Coronary artery (tissue), 2 donors: ENCODE results near the gene CLDN9.

ENCODE experiments used
- DNase-seq: peaks from one replicate; pipeline ENCODE4 v3.0.0-alpha.2; 2017; ENCODE audit warnings: low spot score
- H3K27ac ChIP-seq, 2 donors: fragments of 200-600 bp; sonication (generic); one replicate each; pipeline ENCODE4 v1.5.1; 2016 to 2019
- H3K4me3 ChIP-seq: fragments of 200-600 bp; sonication (generic); 2 replicates; pipeline ENCODE4 v1.5.1; 2016; ENCODE audit warnings: mild to moderate bottlenecking, moderate library complexity
- CTCF ChIP-seq: fragments of 200-600 bp; sonication (generic); IDR thresholded peaks from one replicate; pipeline ENCODE4 v1.5.1; 2019; ENCODE audit warnings: antibody characterized with exemption

The CLDN9 gene

DNA sequence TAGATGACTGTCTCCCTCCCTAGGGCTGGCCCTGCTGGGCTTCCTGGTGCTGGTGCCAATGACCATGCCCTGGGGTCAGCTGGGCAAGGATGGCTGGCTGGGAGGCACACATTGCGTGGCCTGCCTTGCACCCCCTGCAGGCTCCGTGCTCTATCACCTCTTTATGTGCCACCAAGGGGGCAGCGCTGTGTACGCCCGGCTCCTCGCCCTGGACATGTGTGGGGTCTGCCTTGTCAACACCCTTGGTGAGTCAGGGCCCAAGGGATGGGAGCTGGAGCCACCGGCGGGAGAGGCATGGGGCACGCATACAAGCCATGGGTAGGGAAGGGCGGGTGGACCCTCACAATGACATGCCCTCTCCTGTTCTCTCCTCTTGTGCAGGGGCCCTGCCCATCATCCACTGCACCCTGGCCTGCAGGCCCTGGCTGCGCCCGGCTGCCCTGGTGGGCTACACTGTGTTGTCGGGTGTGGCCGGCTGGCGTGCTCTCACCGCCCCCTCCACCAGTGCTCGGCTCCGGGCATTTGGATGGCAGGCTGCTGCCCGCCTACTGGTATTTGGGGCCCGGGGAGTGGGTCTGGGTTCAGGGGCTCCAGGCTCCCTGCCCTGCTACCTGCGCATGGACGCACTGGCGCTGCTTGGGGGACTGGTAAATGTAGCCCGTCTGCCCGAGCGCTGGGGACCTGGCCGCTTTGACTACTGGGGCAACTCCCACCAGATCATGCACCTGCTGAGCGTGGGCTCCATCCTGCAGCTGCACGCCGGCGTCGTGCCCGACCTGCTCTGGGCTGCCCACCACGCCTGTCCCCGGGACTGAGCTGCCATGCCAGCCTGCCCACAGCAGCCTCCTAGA lies 41.4 kb upstream of the CLDN9 start:
- H3K4me3 ChIP-seq: no peak overlapping the region
- no peak for DNase-seq
- no peak overlapping the region for H3K27ac ChIP-seq
- no peak for TF ChIP-seq CTCF

- H3K4me3 ChIP-seq: no peak overlapping the region
- no peak for TF ChIP-seq CTCF
- DNase-seq: no peak
- H3K27ac ChIP-seq: no peak overlapping the region
These were observed 40.5 kb upstream of the CLDN9 start for GRCh38 chr16:2971985-2972784.

DNA sequence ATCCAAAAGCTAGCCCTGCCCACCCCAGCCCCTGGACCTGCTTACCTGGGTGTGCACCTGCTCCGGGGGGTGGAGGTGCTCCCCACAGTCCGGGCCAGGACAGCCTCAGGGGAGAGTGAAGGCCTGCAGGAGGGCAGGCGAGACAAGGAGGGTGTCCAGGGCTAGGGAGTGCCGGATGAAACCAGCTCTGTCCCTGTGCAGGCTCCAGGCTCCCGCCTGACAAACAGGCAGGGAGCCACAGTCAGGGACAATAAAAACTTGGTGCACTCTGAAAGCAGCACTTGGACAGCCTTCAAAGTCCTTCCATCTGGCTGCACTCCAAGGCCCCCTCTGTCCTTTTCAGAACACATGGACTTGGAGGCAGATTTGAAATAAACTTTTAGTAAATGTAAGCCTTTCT lies 39.6 kb upstream of the CLDN9 start:
- TF ChIP-seq CTCF: no peak
- Histone ChIP-seq H3K27ac (no peak overlapping the region), H3K4me3 (no peak overlapping the region)
- no peak for DNase-seq

- no peak overlapping the region for H3K27ac ChIP-seq
- no peak overlapping the region for H3K4me3 ChIP-seq
- DNase-seq: no peak
- no peak for TF ChIP-seq CTCF
These were observed 39.0 kb upstream of the CLDN9 start for GRCh38 chr16:2973605-2974318.

GRCh38 chr16:2974319-2975056 lies 38.2 kb upstream of the CLDN9 start:
- DNase-seq: no peak
- no peak overlapping the region for H3K27ac ChIP-seq
- no peak for TF ChIP-seq CTCF
- H3K4me3 ChIP-seq: no peak overlapping the region

GRCh38 chr16:2975161-2975795 lies 37.4 kb upstream of the CLDN9 start:
- no peak for DNase-seq
- no peak for TF ChIP-seq CTCF
- H3K27ac ChIP-seq: no peak overlapping the region
- no peak overlapping the region for H3K4me3 ChIP-seq
